ENCODE results near the gene GRIN1. TPM values are rescaled to one million over a fixed set of nuclear protein-coding genes. Genes with fewer than 3 reads are reported as not detected.
A peak's percentile ranks its signal among the peaks of the same experiment; 100 is the strongest.

Gene GRIN1
- total and polyA plus RNA-seq, 4 donors, result 0.06 to 0.51 (median 0.34) TPM

DNA sequence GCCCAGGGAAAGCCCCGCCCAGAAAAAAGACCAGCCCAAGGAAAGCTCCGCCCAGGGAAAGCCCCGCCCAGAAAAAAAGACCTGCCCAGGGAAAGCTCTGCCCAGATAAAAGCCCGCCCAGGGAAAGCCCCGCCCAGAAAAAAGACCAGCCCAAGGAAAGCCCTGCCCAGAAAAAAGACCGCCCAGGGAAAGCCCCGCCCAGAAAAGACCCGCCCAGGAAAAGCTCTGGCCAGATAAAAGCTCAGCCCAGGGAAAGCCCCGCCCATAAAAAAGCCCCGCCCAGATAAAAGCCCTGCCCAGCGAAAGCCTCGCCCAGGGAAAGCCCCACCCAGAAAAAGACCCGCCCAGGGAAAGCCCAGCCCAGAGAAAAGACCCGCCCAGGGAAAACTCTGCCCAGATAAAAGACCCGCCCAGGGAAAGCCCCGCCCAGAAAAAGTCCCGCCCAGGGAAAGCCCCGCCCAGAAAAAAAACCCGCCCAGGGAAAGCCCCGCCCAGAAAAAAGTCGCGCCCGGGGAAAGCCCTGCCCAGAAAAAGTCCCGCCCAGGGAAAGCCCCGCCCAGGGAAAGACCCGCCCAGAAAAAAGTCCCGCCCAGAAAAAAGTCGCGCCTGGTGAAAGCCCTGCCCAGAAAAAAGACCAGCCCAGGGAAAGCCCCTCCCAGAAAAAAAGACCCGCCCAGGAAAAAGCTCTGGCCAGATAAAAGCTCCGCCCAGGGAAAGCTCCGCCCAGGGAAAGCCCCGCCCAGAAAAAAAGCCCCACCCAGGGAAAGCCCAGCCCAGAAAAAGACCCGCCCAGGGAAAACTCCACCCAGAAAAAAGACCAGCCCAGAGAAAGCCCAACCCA is 11.9 kb downstream of the GRIN1 start:
- 20 to 33% methylated on average over 34 of the region's 34 CpGs for WGBS, 2 donors
- Histone ChIP-seq H3K4me1 (ENCODE audit: control insufficient read depth in 5 of 5, insufficient read depth in 5 of 5, low read length in 5 of 5) (no peaks in the 10 kb centered on the region), H3K9me3 (ENCODE audit: control insufficient read depth in 4 of 4, insufficient read depth in 3 of 4, low read length in 3 of 4) (no peaks in the 10 kb centered on the region), H3K27me3 (ENCODE audit: control insufficient read depth in 3 of 3, insufficient read depth in 3 of 3, low read length in 2 of 3) (peaks cover 4 to 28% (median 12%) of the 10 kb centered on the region in 3 donors), H3K4me3 (no peak overlapping the region), H3K36me3 (ENCODE audit: control insufficient read depth in 4 of 4, insufficient read depth in 4 of 4, low read length in 4 of 4) (no peaks in the 10 kb centered on the region), H3K9ac (ENCODE audit: insufficient read depth in 1 of 2, low read length in 2 of 2) (no peak overlapping the region), H3K27ac (ENCODE audit: low read depth in 1 of 2, low read length in 1 of 2) (no peak overlapping the region)
- TF ChIP-seq CTCF (IDR thresholded peaks at IDR 0.05; ENCODE audit: control extremely low read depth, extremely low read depth), result no peak
- no peak for DNase-seq
- peak; percentile 44 for ATAC-seq (ENCODE audit: insufficient read depth, low FRiP score)

DNA sequence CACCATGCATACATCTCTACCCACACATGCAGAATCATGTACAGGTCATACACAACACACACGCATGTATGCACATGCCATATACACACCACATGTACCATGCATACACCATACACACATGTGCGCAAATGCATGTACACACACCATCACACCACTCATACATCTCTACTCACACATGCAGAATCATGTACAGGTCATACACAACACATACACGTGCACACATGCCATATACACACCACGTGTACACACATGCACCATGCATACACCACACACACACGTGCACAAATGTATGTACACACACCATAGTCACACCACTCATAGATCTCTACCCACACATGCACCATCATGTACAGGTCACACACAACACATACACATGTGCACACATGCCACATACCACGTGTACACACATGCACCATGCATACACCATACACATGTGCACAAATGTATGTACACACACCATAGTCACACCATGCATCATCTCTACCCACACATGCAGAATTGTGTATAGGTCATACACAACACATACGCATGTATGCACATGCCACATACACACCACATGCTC is 14.0 kb downstream of the GRIN1 start:
- peaks cover 0 to 5% (median 0%) of the 10 kb centered on the region in 5 donors for H3K4me1 ChIP-seq (ENCODE audit: control insufficient read depth in 5 of 5, insufficient read depth in 5 of 5, low read length in 5 of 5)
- no peak for TF ChIP-seq CTCF (IDR thresholded peaks at IDR 0.05; ENCODE audit: control extremely low read depth, extremely low read depth)
- peaks cover under 1 to 42% (median 25%) of the 10 kb centered on the region in 3 donors for H3K27me3 ChIP-seq (ENCODE audit: control insufficient read depth in 3 of 3, insufficient read depth in 3 of 3, low read length in 2 of 3)
- no peak overlapping the region for H3K4me3 ChIP-seq
- H3K27ac ChIP-seq (ENCODE audit: low read depth in 1 of 2, low read length in 1 of 2), result no peak overlapping the region
- no peak overlapping the region for H3K9ac ChIP-seq (ENCODE audit: insufficient read depth in 1 of 2, low read length in 2 of 2)
- no peaks in the 10 kb centered on the region for H3K36me3 ChIP-seq (ENCODE audit: control insufficient read depth in 4 of 4, insufficient read depth in 4 of 4, low read length in 4 of 4)
- DNase-seq (no peak), ATAC-seq (ENCODE audit: insufficient read depth, low FRiP score) (no peak)
- WGBS, 2 donors, result 93 to 96% methylated on average over 7 of the region's 7 CpGs
- H3K9me3 ChIP-seq (ENCODE audit: control insufficient read depth in 4 of 4, insufficient read depth in 3 of 4, low read length in 3 of 4), result peaks cover 0 to 3% (median 0%) of the 10 kb centered on the region in 4 donors

GRCh38 chr9:137156567-137157375 is 17.8 kb downstream of the GRIN1 start:
- 3 to 5% methylated on average over 56 to 65 of the region's 65 CpGs for WGBS, 2 donors
- peaks cover 3 to 67% (median 38%) of the 10 kb centered on the region in 3 donors for H3K27me3 ChIP-seq (ENCODE audit: control insufficient read depth in 3 of 3, insufficient read depth in 3 of 3, low read length in 2 of 3)
- H3K9ac ChIP-seq (ENCODE audit: insufficient read depth in 1 of 2, low read length in 2 of 2), result no peak overlapping the region
- DNase-seq (no peak), ATAC-seq (ENCODE audit: insufficient read depth, low FRiP score) (no peak)
- H3K36me3 ChIP-seq (ENCODE audit: control insufficient read depth in 4 of 4, insufficient read depth in 4 of 4, low read length in 4 of 4), result no peaks in the 10 kb centered on the region
- H3K4me1 ChIP-seq (ENCODE audit: control insufficient read depth in 5 of 5, insufficient read depth in 5 of 5, low read length in 5 of 5), result peaks cover 0 to 5% (median 0%) of the 10 kb centered on the region in 5 donors
- peaks cover 0 to 3% (median 0%) of the 10 kb centered on the region in 4 donors for H3K9me3 ChIP-seq (ENCODE audit: control insufficient read depth in 4 of 4, insufficient read depth in 3 of 4, low read length in 3 of 4)
- H3K4me3 ChIP-seq, result no peak overlapping the region
- no peak overlapping the region for H3K27ac ChIP-seq (ENCODE audit: low read depth in 1 of 2, low read length in 1 of 2)
- TF ChIP-seq CTCF (IDR thresholded peaks at IDR 0.05; ENCODE audit: control extremely low read depth, extremely low read depth), result no peak
